Posterior vena cava (tissue), 2 donors: Measurements from ENCODE around the gene SHROOM2. TPM values are rescaled to one million over a fixed set of nuclear protein-coding genes. Genes with fewer than 3 reads are reported as not detected.
"Not testable (repeated sequence)": the region's sequence is repeated elsewhere in the genome, so short reads cannot be mapped to it uniquely, and the experiment has no call there.

Experiments
- DNase-seq: peaks from one replicate; pipeline ENCODE4 v3.0.0-alpha.2; 2020; ENCODE audit warnings: low spot score
- intact Hi-C, 2 donors: fragments of 100-400 bp; cut with DNase I; formaldehyde crosslinking; loops; one replicate each; pipeline versions ENCODE4 v1.14.1 to v1.14.2; 2022 to 2023
- total RNA-seq, 2 donors: library from RNA; stranded (reverse); fragmentation: NEBNext Ultra II Directional; extraction: Animal tissue kit (Norgen Biotek cat#: 25700); gene quantifications; one replicate each; pipeline ENCODE4 v1.2.1, GENCODE V29; 2021
- donor health status: DM: yes; HTN: yes; CAD: no.
- donor health status: DM: yes; HTN: yes; CAD: no.

Gene SHROOM2
- total RNA-seq, 2 donors from 2014 or later: 1.2 to 1.8 TPM

DNA sequence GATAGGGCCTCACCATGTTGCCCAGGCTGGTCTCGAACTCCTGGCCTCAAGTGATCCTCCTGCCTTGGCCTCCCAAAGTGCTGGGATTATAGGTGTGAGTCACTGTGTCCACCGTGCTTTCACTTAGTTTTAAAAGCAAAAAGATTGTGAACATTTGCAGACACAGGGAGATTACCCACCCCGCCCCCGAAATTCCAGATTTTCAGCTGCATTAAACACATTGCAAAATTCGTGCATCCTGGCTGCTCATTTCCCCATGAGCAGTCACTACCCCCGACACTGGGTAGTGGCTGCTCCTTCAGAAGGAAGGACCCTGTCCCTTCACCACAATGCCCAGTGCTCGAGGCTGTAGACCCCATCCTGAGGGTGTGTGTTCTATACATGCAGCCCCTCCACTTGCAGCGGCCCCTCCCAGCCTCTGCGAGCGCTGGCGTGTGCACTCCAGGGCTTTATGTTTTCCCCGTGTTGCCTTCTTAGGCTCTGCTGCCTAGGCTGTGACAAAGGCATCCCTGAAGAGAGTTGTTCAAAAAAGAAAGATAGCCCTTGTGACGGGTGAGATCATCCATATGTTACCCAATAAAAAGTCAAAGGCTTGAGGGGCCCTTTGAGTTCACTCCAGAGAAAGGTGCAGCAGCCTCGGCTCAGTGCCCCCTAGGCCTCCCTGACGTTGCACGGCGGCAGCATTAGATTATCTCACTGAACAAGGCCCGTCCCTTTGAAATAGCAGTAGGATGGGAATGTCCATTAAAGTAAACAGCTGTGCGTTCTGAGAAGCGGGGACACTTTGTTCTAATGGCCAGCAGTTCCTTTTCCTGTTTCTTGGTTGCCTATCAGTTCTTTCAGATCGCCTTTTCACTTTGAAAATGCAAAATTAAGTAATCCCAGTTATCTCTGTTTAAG lies 71.6 kb downstream of the SHROOM2 start:
- intact Hi-C loops: no loop called here
- no peak for DNase-seq

DNA sequence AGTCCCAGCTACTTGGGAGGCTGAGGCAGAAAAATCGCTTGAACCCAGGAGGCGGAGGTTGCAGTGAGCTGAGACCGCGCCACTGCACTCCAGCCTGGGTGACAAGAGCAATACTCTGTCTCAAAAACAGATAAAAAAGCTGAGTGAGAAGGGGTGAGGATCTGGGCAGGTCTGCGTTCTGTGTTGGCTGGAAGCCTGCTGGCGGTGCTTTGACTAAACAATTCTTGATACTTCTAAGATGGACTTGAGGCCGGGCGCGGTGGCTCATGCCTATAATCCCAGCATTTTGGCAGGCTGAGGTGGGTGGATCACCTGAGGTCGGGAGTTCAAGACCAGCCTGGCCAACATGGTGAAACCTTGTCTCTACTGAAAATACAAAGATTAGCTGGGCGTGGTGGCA lies 72.5 kb downstream of the SHROOM2 start:
- DNase-seq, intact Hi-C loops: not testable (repeated sequence)

DNA sequence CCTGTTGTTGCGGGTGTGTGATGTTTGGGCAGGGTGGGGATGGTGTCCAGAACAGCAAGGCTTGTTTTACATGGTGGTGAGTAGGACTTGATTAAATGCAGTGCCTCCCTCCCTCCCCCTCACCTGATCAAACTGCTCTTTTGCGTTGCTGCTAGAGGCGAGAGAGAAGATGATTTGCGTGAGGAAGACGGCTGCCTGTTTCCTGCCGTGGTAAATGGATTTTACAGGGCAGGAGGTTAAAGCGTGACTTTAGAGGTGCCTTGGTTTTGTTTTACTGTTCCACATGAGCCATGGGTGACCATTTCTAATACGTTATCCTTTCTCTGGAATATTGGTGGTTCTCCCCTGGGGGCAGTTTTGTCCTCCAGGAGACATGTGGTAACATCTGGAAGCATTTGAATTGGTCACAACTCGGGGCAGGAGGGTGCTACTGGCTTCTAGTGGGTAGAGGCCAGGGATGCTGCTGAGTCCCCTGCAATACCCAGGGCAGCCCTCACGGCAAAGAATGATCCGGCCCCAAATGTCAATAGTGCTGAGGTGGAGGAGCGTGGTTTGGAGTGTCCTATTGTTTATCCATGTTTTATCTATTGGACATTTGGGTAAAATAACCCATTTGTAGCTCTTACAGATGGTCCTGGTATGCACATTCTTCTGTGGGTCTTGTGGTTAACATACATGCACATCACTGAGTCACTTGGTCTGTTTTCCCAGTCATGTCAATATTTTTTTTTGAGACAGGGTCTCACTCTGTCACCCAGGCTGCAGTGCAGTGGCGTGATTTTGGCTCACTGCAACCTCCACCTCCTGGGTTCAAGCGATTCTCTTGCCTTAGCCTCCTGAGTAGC lies 73.7 kb downstream of the SHROOM2 start:
- DNase-seq: no peak

GRCh38 chrX:9860826-9861225 lies 74.6 kb downstream of the SHROOM2 start:
- no peak for DNase-seq
- intact Hi-C loops: no loop called here

More for the DNA sequence above, 73.7 kb downstream of the SHROOM2 start:
- intact Hi-C loops: no loop called here

DNA sequence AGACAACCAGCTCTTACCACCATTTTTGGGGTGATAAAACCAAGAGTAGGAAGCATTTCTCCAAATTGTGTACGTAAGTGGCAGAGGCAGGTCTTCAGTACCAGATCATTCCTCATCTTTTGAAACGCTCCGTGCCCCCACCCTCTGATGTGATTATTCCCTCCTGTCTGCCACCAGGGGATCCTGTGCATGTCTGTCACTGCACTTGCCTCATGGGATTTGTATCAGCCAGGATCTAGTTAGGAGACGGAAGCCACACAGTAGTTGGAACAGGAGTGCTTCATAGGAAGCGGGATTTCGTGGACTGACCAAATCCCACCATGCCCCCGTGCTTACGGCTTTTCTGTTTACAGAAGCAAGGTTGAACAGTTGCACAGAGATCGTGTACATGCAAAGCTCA lies 75.5 kb downstream of the SHROOM2 start:
- intact Hi-C loops: no loop called here
- no peak for DNase-seq

GRCh38 chrX:9862525-9862924 lies 76.3 kb downstream of the SHROOM2 start:
- intact Hi-C loops: no loop called here
- DNase-seq: no peak

DNA sequence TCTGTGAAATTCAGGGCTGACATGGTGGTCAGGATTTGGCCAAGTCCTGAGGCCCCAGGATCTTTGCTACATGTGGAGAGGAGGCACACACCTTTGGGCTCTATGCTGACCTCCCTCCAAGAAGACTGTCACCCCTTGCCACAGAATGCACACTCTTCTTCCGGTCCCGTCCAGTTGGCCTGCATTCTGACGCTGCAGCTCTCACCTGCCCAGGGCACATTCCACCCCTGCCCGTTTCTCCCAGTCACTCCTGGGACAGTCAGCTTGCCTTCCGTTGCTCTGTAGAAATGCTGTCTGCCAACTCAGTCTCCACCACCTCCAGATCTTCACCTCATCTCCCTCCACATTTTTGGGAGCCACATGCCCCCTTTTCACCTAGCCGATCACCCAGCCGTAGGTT lies 76.7 kb downstream of the SHROOM2 start:
- DNase-seq: no peak
- intact Hi-C loops: no loop called here

DNA sequence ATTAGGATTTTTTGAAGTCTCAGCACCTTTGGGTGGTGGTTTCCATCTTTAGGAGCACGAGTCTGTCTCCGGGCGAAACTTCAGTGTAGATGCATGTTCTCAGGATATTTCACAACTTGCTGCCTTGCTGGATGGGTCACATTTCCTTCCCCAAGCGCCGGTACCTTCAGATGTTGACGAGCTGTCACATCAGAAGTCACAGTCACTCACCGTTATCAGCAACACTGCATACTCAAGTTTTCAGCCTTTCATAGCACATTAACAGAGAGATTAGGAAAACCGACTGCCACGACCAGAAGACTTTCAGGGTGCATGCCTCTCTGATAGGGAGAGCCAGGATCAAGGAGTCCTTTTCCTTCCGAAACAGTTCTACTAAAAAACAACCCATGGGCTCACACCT lies 77.8 kb downstream of the SHROOM2 start:
- intact Hi-C loops: no loop called here
- DNase-seq: no peak

GRCh38 chrX:9865804-9866472 lies 79.7 kb downstream of the SHROOM2 start:
- DNase-seq: no peak

DNA sequence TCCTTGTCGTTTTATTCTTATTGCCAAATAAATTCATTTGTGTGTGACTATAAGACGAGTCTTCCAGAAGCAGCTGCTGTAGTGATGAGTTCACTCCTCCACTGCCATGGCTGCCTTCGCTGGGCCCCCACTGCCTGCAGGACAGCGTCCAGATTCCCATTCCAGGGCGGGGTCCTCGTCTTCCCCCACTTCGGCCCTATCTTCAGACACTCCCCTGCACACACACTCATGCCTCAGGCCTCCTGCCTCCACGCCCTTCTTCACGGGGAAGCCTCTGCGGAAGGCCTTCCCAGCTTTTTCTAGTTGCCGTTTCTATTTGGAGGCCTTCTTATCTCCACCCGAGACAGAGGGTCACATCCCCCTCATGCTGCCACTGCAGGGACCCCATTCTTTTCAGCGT lies 80.4 kb downstream of the SHROOM2 start:
- intact Hi-C loops: no loop called here
- no peak for DNase-seq

More at GRCh38 chrX:9865804-9866472, 79.7 kb downstream of the SHROOM2 start:
- intact Hi-C loops: no loop called here

- intact Hi-C loops: no loop called here
- DNase-seq: no peak
These were observed 81.0 kb downstream of the SHROOM2 start for GRCh38 chrX:9867226-9867625.

DNA sequence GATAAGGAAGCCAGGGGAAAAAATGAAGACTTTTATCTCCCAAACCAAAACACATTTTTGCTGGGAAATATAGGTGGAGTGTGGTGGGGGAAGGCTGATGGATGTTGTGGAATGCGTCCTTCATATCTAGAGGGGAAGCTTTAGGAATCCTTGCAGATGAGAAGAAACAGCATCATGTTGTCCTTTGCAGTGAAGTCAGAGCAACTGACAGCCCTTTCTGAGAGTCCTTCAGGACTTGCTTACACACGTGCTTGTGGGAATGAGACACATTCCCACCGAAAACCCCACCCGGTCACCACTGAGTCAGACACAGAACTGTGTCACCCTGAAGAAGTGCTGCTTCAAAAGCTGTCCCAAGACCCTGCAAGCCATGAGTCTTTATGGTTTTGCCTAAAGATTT lies 81.5 kb downstream of the SHROOM2 start:
- DNase-seq: no peak
- intact Hi-C loops: no loop called here

- no peak for DNase-seq
- intact Hi-C loops: no loop called here
These were observed 85.6 kb downstream of the SHROOM2 start for GRCh38 chrX:9871701-9872268.

DNA sequence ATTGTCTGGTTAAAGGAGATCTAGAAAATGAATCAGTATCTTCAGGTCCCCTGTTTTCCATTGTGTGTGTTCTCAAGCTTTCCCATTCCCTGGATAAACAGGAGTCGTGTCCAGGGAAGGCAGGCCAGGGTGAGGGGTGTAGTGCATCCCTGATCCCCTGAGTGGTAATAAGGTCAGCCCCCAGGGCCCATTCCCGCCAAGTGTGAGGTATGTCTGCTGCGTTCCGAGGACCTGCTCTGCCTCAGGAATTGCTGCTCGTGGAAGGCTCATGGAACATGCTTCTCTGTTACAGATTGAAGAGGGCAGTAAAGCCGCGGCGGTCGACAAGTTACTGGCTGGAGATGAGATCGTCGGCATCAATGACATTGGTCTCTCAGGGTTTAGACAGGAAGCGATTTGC lies 87.1 kb downstream of the SHROOM2 start:
- intact Hi-C loops: no loop called here
- no peak for DNase-seq

DNA sequence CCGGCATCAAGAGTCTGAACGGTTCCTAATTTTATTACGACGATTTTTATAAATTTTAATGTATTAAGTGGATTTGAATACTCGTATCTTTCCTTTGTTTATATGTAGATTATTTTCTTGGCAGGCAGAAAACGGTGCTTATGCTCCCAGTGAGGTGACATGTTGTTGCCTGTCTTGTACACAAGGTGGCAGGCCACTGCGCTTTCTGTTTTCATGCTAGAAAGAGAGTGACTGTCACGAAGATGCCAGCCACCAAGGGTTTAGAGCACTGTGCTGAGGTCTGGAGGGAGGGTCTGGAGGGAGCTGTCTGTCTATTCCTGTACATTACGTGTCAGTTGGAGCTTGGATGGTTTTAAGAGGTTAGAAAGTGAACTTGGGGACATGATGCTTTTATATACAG lies 87.7 kb downstream of the SHROOM2 start:
- DNase-seq: no peak
- intact Hi-C loops: no loop called here

DNA sequence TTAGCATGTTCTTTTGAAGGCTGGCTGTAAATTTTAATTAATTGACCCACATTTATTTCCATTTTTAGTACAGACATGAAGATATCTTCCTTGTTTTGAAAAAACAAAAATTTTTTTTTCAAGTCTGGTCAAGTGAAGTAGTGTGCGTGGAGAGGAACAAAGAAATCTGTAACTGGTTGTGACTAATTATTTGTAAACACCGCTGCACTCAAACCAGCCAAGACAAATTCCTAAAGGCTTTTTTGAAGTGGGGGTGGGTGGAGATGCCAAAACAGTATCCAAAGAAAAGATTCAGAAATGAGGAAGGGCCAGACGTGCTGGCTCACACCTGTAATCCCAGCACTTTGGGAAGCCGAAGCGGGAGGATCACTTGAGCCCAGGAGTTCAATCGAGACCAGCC lies 88.3 kb downstream of the SHROOM2 start:
- intact Hi-C loops: no loop called here
- no peak for DNase-seq

GRCh38 chrX:9875801-9876200 lies 89.6 kb downstream of the SHROOM2 start:
- DNase-seq: no peak
- intact Hi-C loops: no loop called here

- intact Hi-C loops: no loop called here
- DNase-seq: no peak
These were observed 90.0 kb downstream of the SHROOM2 start for GRCh38 chrX:9876201-9876600.

DNA sequence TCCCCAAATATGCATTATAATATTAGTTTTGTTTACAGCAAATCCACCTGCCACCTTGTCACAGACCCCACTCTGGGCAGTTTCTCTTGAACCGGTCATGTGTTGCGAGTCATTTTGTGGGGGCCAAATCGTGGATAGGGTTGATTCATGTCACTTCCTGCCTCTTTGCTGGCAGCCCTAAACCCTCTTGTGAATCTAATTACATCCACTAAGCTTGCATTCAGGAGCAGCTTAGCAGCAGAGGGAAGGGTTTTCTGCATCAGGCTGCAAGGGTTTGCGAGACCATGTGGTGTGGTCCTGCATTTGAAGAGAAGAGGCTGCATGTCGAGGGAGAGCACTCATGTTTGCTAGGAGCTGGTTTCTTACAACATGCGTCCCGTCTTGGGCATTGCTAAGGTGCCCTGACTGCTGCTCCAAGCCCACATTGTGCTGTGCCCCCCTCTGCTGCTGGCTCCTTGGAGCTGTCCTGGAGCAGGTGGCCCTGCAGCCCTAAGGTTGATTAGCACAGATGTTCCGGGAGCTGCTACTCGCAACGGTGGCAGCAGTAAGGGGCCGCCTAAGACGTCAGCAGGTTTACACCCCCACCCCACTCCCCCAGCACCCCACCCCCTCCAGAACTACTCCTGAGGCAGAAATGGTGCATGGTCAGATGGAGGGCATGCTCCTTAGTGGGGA lies 92.1 kb downstream of the SHROOM2 start:
- intact Hi-C loops: loop anchor here in 1 of 2 donors (1.0 kb wide), 1 partner anchor 41 kb away; no protein-coding TSS in a partner anchor
- DNase-seq: no peak
